Progenitor cell of endocrine pancreas (in vitro differentiated cells): ENCODE measurements around the gene ARRB1. TPM values are rescaled to one million over a fixed set of nuclear protein-coding genes. Genes with fewer than 3 reads are reported as not detected.

Experiments used
- DNase-seq: peaks from one replicate; pipeline ENCODE4 v3.0.0; 2021; ENCODE audit warnings: low spot score; ENCODE audit not compliant: unreplicated experiment
- H3K27ac Mint-ChIP-seq: 2 replicates; pipeline ENCODE4 v1.8.0; 2021; ENCODE audit warnings: mild to moderate bottlenecking, moderate library complexity, mixed read lengths
- H3K27me3 Mint-ChIP-seq: 2 replicates; pipeline ENCODE4 v1.8.0; 2021; ENCODE audit warnings: mixed read lengths
- H3K36me3 Mint-ChIP-seq: 2 replicates; pipeline ENCODE4 v1.8.0; 2022; ENCODE audit warnings: mixed read lengths; ENCODE audit not compliant: insufficient read depth
- H3K4me1 Mint-ChIP-seq: 2 replicates; pipeline ENCODE4 v1.8.0; 2021; ENCODE audit warnings: low read depth, mixed read lengths
- H3K4me3 Mint-ChIP-seq: 2 replicates; pipeline ENCODE4 v1.8.0; 2021; ENCODE audit warnings: low read depth, mild to moderate bottlenecking, moderate library complexity, mixed read lengths
- H3K9me3 Mint-ChIP-seq: 2 replicates; pipeline ENCODE4 v1.8.0; 2021; ENCODE audit warnings: low read depth, mixed read lengths
- CTCF ChIP-seq: fragments of 200-600 bp; sonication (generic); IDR thresholded peaks from one replicate; pipeline ENCODE4 v1.5.0; 2021; ENCODE audit warnings: antibody characterized with exemption, mild to moderate bottlenecking; ENCODE audit not compliant: unreplicated experiment
- total RNA-seq: library from RNA; stranded (reverse); gene quantifications from 2 replicates; pipeline ENCODE4 v1.2.1, GENCODE V29; 2021

Gene ARRB1
- total RNA-seq, 1 donor from 2014 or later: 32.5 TPM

DNA sequence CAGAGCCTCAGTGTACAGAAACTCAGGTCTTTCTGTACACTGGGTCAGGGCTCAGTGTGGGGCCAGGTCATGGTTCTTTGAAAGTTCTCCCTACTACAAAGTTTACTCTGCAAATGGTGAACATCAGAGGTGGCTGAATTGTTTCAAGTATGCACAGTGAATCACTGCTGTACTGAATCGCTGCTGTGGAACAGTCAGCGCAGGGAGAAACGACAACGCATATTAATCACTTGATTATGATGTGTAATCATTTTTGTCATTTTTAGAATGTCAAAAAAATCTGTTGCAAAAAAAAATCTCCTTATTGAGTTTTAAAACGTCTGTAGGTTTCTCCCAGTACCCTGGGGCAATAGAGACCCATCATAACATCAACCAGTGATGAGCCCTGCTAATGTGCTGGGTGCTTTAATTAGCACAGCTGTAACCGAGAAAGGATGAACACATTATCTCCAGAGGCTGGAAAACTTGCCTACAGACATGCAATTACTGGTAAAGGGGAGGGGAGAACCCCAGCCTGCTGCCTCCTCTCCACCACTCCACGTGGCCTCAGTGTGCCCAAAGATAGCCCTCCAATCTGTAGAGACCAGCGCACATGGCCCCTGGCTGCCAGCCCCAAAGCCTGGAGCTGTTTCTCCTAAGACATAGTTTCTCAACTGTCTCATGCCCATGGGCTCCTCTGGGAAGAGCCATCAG, 12.8 kb downstream of the ARRB1 start:
- Mint-ChIP-seq H3K4me3 (no peak overlapping the region), H3K27me3 (no peaks in the 10 kb centered on the region), H3K27ac (no peak overlapping the region)

DNA sequence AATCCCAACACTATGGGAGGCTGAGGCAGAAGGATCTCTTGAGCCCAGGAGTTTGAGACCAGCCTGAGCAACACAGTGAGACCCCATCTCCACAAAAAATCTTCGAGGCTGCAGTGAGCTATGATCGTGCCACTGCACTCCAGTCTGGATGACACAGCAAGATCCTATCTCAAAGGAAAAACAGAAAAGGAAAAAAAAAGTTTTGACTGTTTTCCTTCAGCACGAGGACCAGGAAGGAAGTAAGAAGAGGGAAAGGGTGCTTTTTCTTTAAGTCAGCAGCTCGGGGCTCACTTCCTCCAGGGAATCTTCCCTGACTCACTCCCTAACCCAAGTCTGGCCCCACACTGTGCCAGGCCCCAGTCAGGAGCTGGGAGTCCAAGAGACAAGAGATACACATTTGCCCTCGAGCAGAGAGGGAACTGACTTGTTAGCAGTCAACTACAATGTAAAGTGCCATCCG, 14.2 kb downstream of the ARRB1 start:
- DNase-seq: no peak
- TF ChIP-seq CTCF: no peak
- Mint-ChIP-seq H3K9me3 (peaks cover 1% of the 10 kb centered on the region), H3K4me3 (no peak overlapping the region), H3K27me3 (no peaks in the 10 kb centered on the region), H3K27ac (no peak overlapping the region), H3K36me3 (peaks cover 1% of the 10 kb centered on the region), H3K4me1 (peaks cover 19% of the 10 kb centered on the region)

More for the DNA sequence above, 12.8 kb downstream of the ARRB1 start:
- Mint-ChIP-seq H3K4me1 (peaks cover 32% of the 10 kb centered on the region), H3K36me3 (no peaks in the 10 kb centered on the region), H3K9me3 (no peaks in the 10 kb centered on the region)
- no peak for TF ChIP-seq CTCF
- DNase-seq: no peak

GRCh38 chr11:75334976-75335375, 16.5 kb downstream of the ARRB1 start:
- Mint-ChIP-seq H3K4me3 (no peak overlapping the region), H3K27ac (no peak overlapping the region)
- DNase-seq: no peak

DNA sequence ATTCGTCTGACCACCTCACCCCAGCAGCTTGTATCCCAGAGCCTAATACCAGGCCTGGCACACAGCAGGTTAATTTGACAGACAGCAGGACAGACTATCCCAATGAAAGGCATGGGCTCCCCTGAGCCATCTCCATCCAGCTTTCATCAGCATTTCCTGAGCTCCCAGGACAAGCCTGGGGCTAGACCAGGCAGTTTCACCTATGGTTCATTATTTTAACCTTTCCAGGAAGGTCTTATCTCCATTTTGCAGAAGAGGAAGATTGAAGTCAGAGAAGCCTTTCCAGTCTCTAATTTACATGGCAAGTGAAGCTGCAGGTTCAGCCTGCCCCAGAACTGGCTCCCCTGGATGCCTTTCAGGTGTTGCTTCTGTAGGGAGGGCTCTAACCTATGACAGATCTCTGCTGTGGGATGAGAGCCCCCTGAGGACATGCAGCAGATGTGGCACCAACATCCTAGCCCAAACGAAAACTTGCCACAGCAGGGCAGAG, 17.0 kb downstream of the ARRB1 start:
- Mint-ChIP-seq H3K27ac (peak overlapping the region; percentile 67), H3K4me1 (peaks cover 26% of the 10 kb centered on the region), H3K27me3 (no peaks in the 10 kb centered on the region), H3K9me3 (peaks cover 4% of the 10 kb centered on the region), H3K36me3 (peaks cover 6% of the 10 kb centered on the region), H3K4me3 (no peak overlapping the region)
- no peak for TF ChIP-seq CTCF
- no peak for DNase-seq

More at GRCh38 chr11:75334976-75335375, 16.5 kb downstream of the ARRB1 start:
- Mint-ChIP-seq H3K27me3 (no peaks in the 10 kb centered on the region), H3K9me3 (peaks cover 4% of the 10 kb centered on the region), H3K36me3 (peaks cover 6% of the 10 kb centered on the region), H3K4me1 (peaks cover 21% of the 10 kb centered on the region)
- no peak for TF ChIP-seq CTCF

DNA sequence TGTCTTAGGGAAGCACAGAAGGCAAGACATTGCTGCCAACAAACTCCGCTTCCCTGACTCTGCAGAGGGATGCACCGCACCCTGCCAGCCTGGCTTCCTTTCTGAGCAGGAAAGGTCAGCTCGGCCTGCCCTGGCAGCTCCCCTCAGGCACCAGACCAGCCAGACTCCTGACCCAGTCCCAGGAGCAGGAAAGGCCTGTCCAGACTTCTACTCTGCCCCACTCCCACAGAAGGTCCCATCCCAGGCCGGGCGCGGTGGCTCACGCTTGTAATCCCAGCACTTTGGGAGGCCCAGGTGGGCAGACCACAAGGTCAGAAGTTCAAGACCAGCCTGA, 17.7 kb downstream of the ARRB1 start:
- H3K27ac Mint-ChIP-seq: no peak overlapping the region
- peaks cover 6% of the 10 kb centered on the region for H3K36me3 Mint-ChIP-seq
- no peak overlapping the region for H3K4me3 Mint-ChIP-seq
- H3K27me3 Mint-ChIP-seq: no peaks in the 10 kb centered on the region
- no peak for TF ChIP-seq CTCF
- H3K4me1 Mint-ChIP-seq: peaks cover 29% of the 10 kb centered on the region
- DNase-seq: no peak
- H3K9me3 Mint-ChIP-seq: peaks cover 4% of the 10 kb centered on the region
